Body of pancreas (tissue), 4 donors: Measurements from ENCODE around the gene MMAA. TPM values are rescaled to one million over a fixed set of nuclear protein-coding genes. Genes with fewer than 3 reads are reported as not detected.
"Not testable (repeated sequence)": the region's sequence is repeated elsewhere in the genome, so short reads cannot be mapped to it uniquely, and the experiment has no call there.

Experiments used
- ATAC-seq: fragments of 150-250 bp; one replicate; pipeline ENCODE4 v1.9.1; 2016
- DNase-seq, 4 donors: peaks; one replicate each; pipeline ENCODE4 v3.0.0-alpha.2; 2019
- H3K27ac ChIP-seq, 4 donors: fragments of 200-600 bp; sonication (generic); 1 replicate in 3 of 4; 2 replicates in 1 of 4; pipeline versions ENCODE4 v1.5.1 to v1.6.1; 2016 to 2019; ENCODE audit warnings: mild to moderate bottlenecking in 1 of 4, mixed read lengths in 1 of 4, moderate library complexity in 1 of 4
- H3K27me3 ChIP-seq, 2 donors: fragments of 200-600 bp; sonication (generic); one replicate each; pipeline ENCODE4 v1.6.0; 2016; ENCODE audit warnings: mild to moderate bottlenecking in 1 of 2
- H3K36me3 ChIP-seq, 2 donors: fragments of 200-600 bp; sonication (generic); replicated peaks in 1 of 2; 2 replicates each; pipeline ENCODE4 v1.5.1; 2016; ENCODE audit warnings: low read depth in 2 of 2; ENCODE audit not compliant: insufficient read depth in 1 of 2
- H3K4me1 ChIP-seq: fragments of 200-600 bp; sonication (generic); one replicate; pipeline ENCODE4 v1.6.0; 2016
- H3K4me3 ChIP-seq, 2 donors: fragments of 200-600 bp; sonication (generic); 1 replicate in 1 of 2; 2 replicates in 1 of 2; pipeline ENCODE4 v1.5.1; 2016 to 2019
- H3K9me3 ChIP-seq, 3 donors: fragments of 200-600 bp; sonication (generic); 1 replicate in 2 of 3; 2 replicates in 1 of 3; pipeline ENCODE4 v1.5.1; 2016
- CTCF ChIP-seq, 7 experiments: fragments of 450-650 bp in 4 of 7; fragments of 200-600 bp in 3 of 7; sonication (generic) in 3 of 7; IDR thresholded peaks; one replicate each; pipeline ENCODE4 v1.5.1; 2016 to 2019; ENCODE audit warnings: antibody characterized with exemption in 7 of 7
- POLR2A ChIP-seq, 3 donors: fragments of 450-650 bp; IDR thresholded peaks; one replicate each; pipeline ENCODE4 v1.6.1; 2016; ENCODE audit warnings: antibody characterized with exemption in 3 of 3, mild to moderate bottlenecking in 2 of 3
- WGBS, 2 donors: methylation state at CpG; one replicate each; pipeline ENCODE4 v1.1.5; 2017; 5-methylcytosine and 5-hydroxymethylcytosine counted together
- intact Hi-C: fragments of 100-400 bp; cut with DNase I; formaldehyde crosslinking; loops from one replicate; pipeline ENCODE4 v1.15.1; 2023
- total RNA-seq, 2 donors: library from RNA; depleted of rRNA; stranded (reverse); fragments of >200 nt; gene quantifications; one replicate each; pipeline ENCODE4 v1.1.0, GENCODE V29; 2016

MMAA gene
- total RNA-seq, 2 donors from 2014 or later, result 2.1 to 6.9 TPM

GRCh38 chr4:145690610-145691009 is 71.4 kb downstream of the MMAA start:
- intact Hi-C loops, result no loop called here
- 87 to 92% methylated on average over 3 of the region's 3 CpGs for WGBS, 2 donors
- no peak overlapping the region for H3K27ac ChIP-seq

GRCh38 chr4:145691416-145691815 is 72.2 kb downstream of the MMAA start:
- ATAC-seq, H3K4me3 ChIP-seq, H3K9me3 ChIP-seq, H3K27ac ChIP-seq, intact Hi-C loops, H3K4me1 ChIP-seq, H3K27me3 ChIP-seq, H3K36me3 ChIP-seq, DNase-seq: not testable (repeated sequence)
- 82 to 89% methylated on average over 2 of the region's 2 CpGs for WGBS, 2 donors

More at GRCh38 chr4:145690610-145691009, 71.4 kb downstream of the MMAA start:
- no peaks in the 10 kb centered on the region for H3K9me3 ChIP-seq
- H3K4me1 ChIP-seq, result no peaks in the 10 kb centered on the region
- H3K27me3 ChIP-seq, result no peaks in the 10 kb centered on the region
- TF ChIP-seq CTCF (IDR thresholded peaks at IDR 0.05) (no peak), POLR2A (IDR thresholded peaks at IDR 0.05) (no peak)
- DNase-seq, result no peak
- ATAC-seq, result no peak
- no peaks in the 10 kb centered on the region for H3K36me3 ChIP-seq
- H3K4me3 ChIP-seq, result no peak overlapping the region

- DNase-seq, result no peak
- H3K27me3 ChIP-seq, result no peaks in the 10 kb centered on the region
- TF ChIP-seq CTCF (IDR thresholded peaks at IDR 0.05) (no peak), POLR2A (IDR thresholded peaks at IDR 0.05) (no peak)
- no peaks in the 10 kb centered on the region for H3K4me1 ChIP-seq
- no peaks in the 10 kb centered on the region for H3K9me3 ChIP-seq
- no peak overlapping the region for H3K4me3 ChIP-seq
- H3K36me3 ChIP-seq, result no peaks in the 10 kb centered on the region
- no peak for ATAC-seq
- intact Hi-C loops, result no loop called here
- no peak overlapping the region for H3K27ac ChIP-seq
- WGBS, 2 donors, result 19 to 30% methylated on average over 2 of the region's 2 CpGs
Measured at GRCh38 chr4:145694929-145695328, 75.7 kb downstream of the MMAA start.

- ATAC-seq, result no peak
- no peak for TF ChIP-seq CTCF (IDR thresholded peaks at IDR 0.05)
- no peak for TF ChIP-seq POLR2A (IDR thresholded peaks at IDR 0.05)
- H3K27me3 ChIP-seq, result no peaks in the 10 kb centered on the region
- intact Hi-C loops, result no loop called here
- no peak overlapping the region for H3K4me3 ChIP-seq
- no peaks in the 10 kb centered on the region for H3K36me3 ChIP-seq
- H3K27ac ChIP-seq, result no peak overlapping the region
- WGBS, 2 donors, result 86 to 94% methylated on average over 2 of the region's 2 CpGs
- no peaks in the 10 kb centered on the region for H3K4me1 ChIP-seq
- DNase-seq, result no peak
- no peaks in the 10 kb centered on the region for H3K9me3 ChIP-seq
Measured at GRCh38 chr4:145697332-145697731, 78.1 kb downstream of the MMAA start.

GRCh38 chr4:145698507-145698906 is 79.3 kb downstream of the MMAA start:
- Histone ChIP-seq H3K9me3 (no peaks in the 10 kb centered on the region), H3K27ac (no peak overlapping the region), H3K27me3 (no peaks in the 10 kb centered on the region), H3K4me3 (no peak overlapping the region), H3K36me3 (no peaks in the 10 kb centered on the region), H3K4me1 (peaks cover 2% of the 10 kb centered on the region)
- TF ChIP-seq CTCF (IDR thresholded peaks at IDR 0.05) (no peak), POLR2A (IDR thresholded peaks at IDR 0.05) (no peak)
- DNase-seq, result no peak
- ATAC-seq, result no peak
- 91 to 93% methylated on average over 2 of the region's 2 CpGs for whole genome bisulfite sequencing, 2 donors
- intact Hi-C loops, result no loop called here
